Hindlimb muscle (tissue), 1 donor: ENCODE measurements around the gene FERD3L. TPM values are rescaled to one million over a fixed set of nuclear protein-coding genes. Genes with fewer than 3 reads are reported as not detected.

Experiments
- DNase-seq: peaks from one replicate; pipeline ENCODE4 v3.0.0-alpha.2; 2013
- polyA plus RNA-seq: library from polyadenylated mRNA; unstranded; fragments of 120-200 nt; gene quantifications from one replicate; pipeline ENCODE4 v1.2.1, GENCODE V29; 2013; ENCODE audit not compliant: insufficient read length

The FERD3L gene
- polyA plus RNA-seq, 1 donor = not detected

GRCh38 chr7:19099924-19100323 lies 45.3 kb downstream of the FERD3L start:
- DNase-seq = no peak

GRCh38 chr7:19099194-19099593 lies 46.0 kb downstream of the FERD3L start:
- no peak for DNase-seq

GRCh38 chr7:19098510-19098909 lies 46.7 kb downstream of the FERD3L start:
- DNase-seq = no peak

GRCh38 chr7:19097165-19098055 lies 47.8 kb downstream of the FERD3L start:
- no peak for DNase-seq

- no peak for DNase-seq
Observed at GRCh38 chr7:19095353-19095860, 49.8 kb downstream of the FERD3L start.

Other genes starting within 250 kb of the FERD3L start
- gene TWIST1, start 27.8 kb downstream of the FERD3L start, polyA plus RNA-seq = 5.6 TPM